ENCODE measurements around the gene RNU7-1. TPM values are rescaled to one million over a fixed set of nuclear protein-coding genes. Genes with fewer than 3 reads are reported as not detected.
A peak's percentile ranks its signal among the peaks of the same experiment; 100 is the strongest.

Gene RNU7-1
- total and polyA plus RNA-seq, 2 experiments from 2014 or later = not detected

DNA sequence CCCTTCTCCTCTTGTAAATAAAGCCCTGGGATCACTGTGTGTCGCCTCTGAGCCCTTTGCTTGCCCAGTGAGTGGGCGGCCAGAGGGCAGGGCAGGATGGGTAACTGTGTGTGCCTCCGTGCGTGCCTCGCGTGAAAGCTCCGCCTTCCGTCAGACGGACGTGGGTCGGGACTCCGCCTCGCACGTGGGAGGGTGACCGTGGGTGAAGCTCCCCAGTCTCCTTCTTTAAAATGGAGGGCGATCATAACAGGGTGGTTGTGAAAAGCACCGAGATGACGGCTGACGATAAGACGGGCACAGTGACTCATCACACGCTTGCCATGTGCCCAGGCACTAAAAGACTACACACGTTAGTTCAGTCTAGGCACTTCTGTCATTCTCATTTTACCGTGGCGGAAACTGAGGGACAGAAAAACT, 17.7 kb downstream of the RNU7-1 start:
- Histone ChIP-seq H3K9me2 (replicated peaks; ENCODE audit: insufficient read depth) (no peaks in the 10 kb centered on the region), H3K27ac (peak overlapping the region; percentile 100), H3K4me3 (no peak overlapping the region), H4K20me1 (ENCODE audit: insufficient read depth, poor library complexity, severe bottlenecking) (peaks cover 4% of the 10 kb centered on the region), H3K79me2 (peaks cover 22% of the 10 kb centered on the region), H3K27me3 (no peaks in the 10 kb centered on the region), H3K9me3 (ENCODE audit: low read depth) (no peaks in the 10 kb centered on the region), H3K4me2 (peak overlapping the region; percentile 84), H2AFZ (peak overlapping the region; percentile 4), H3K4me1 (ENCODE audit: insufficient read depth) (peaks cover 17% of the 10 kb centered on the region), H3K36me3 (replicated peaks; ENCODE audit: insufficient read depth, low read depth) (no peaks in the 10 kb centered on the region)
- WGBS (ENCODE audit: low lambda C conversion rate, missing lambda C conversion rate) = 64% methylated on average over 24 of the region's 24 CpGs
- TF ChIP-seq EZH2 (IDR thresholded peaks at IDR 0.05; ENCODE audit: borderline replicate concordance) = no peak
- DNase-seq (ENCODE audit: low spot score) = peak; percentile 43

- Histone ChIP-seq H3K27me3 (no peaks in the 10 kb centered on the region), H2AFZ (peak overlapping the region; percentile 4), H3K27ac (peak overlapping the region; percentile 100), H3K9me3 (ENCODE audit: low read depth) (no peaks in the 10 kb centered on the region), H3K9me2 (replicated peaks; ENCODE audit: insufficient read depth) (no peaks in the 10 kb centered on the region), H3K4me1 (ENCODE audit: insufficient read depth) (peaks cover 17% of the 10 kb centered on the region), H3K36me3 (replicated peaks; ENCODE audit: insufficient read depth, low read depth) (no peaks in the 10 kb centered on the region), H3K4me3 (no peak overlapping the region), H3K79me2 (peaks cover 27% of the 10 kb centered on the region), H4K20me1 (ENCODE audit: insufficient read depth, poor library complexity, severe bottlenecking) (peaks cover 6% of the 10 kb centered on the region), H3K4me2 (peak overlapping the region; percentile 84)
- WGBS (ENCODE audit: low lambda C conversion rate, missing lambda C conversion rate) = 15% methylated on average over 16 of the region's 16 CpGs
- TF ChIP-seq, protein P1, sequence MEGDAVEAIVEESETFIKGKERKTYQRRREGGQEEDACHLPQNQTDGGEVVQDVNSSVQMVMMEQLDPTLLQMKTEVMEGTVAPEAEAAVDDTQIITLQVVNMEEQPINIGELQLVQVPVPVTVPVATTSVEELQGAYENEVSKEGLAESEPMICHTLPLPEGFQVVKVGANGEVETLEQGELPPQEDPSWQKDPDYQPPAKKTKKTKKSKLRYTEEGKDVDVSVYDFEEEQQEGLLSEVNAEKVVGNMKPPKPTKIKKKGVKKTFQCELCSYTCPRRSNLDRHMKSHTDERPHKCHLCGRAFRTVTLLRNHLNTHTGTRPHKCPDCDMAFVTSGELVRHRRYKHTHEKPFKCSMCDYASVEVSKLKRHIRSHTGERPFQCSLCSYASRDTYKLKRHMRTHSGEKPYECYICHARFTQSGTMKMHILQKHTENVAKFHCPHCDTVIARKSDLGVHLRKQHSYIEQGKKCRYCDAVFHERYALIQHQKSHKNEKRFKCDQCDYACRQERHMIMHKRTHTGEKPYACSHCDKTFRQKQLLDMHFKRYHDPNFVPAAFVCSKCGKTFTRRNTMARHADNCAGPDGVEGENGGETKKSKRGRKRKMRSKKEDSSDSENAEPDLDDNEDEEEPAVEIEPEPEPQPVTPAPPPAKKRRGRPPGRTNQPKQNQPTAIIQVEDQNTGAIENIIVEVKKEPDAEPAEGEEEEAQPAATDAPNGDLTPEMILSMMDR (IDR thresholded peaks at IDR 0.05; ENCODE audit: poor library complexity) = peak; percentile 58
- TF ChIP-seq EZH2phosphoT487 (IDR thresholded peaks at IDR 0.05; ENCODE audit: low read depth, severe bottlenecking, unreplicated experiment) = no peak
- peak; percentile 89 for DNase-seq (ENCODE audit: low spot score)
These were observed 18.2 kb downstream of the RNU7-1 start for GRCh38 chr12:6961695-6962284.

- DNase-seq (ENCODE audit: low spot score) = peak; percentile 81
These were observed 18.8 kb downstream of the RNU7-1 start for GRCh38 chr12:6962285-6963015.

More at GRCh38 chr12:6962285-6963015, 18.8 kb downstream of the RNU7-1 start:
- WGBS (ENCODE audit: low lambda C conversion rate, missing lambda C conversion rate) = 40% methylated on average over 25 of the region's 25 CpGs
- Histone ChIP-seq H3K36me3 (replicated peaks; ENCODE audit: insufficient read depth, low read depth) (no peaks in the 10 kb centered on the region), H2AFZ (peak overlapping the region; percentile 4), H3K4me1 (ENCODE audit: insufficient read depth) (peaks cover 17% of the 10 kb centered on the region), H3K27ac (peak overlapping the region; percentile 100), H3K4me3 (peak overlapping the region; percentile 25), H4K20me1 (ENCODE audit: insufficient read depth, poor library complexity, severe bottlenecking) (peaks cover 6% of the 10 kb centered on the region), H3K9me2 (replicated peaks; ENCODE audit: insufficient read depth) (no peaks in the 10 kb centered on the region), H3K4me2 (peak overlapping the region; percentile 84), H3K79me2 (peaks cover 34% of the 10 kb centered on the region), H3K27me3 (no peaks in the 10 kb centered on the region), H3K9me3 (ENCODE audit: low read depth) (no peaks in the 10 kb centered on the region)
- TF ChIP-seq EZH2 (IDR thresholded peaks at IDR 0.05; ENCODE audit: borderline replicate concordance) (no peak), EZH2phosphoT487 (IDR thresholded peaks at IDR 0.05; ENCODE audit: low read depth, severe bottlenecking, unreplicated experiment) (no peak)
- TF ChIP-seq, protein P1 (IDR thresholded peaks at IDR 0.05; ENCODE audit: poor library complexity) = no peak

Data from hepatocyte (in vitro differentiated cells).